HG02884 (cell line): ENCODE data around the gene CALCOCO2.

Source experiments
- ATAC-seq: cut with Tn5 transposase; IDR thresholded peaks from one replicate; pipeline ENCODE4 v1.9.1; 2021; ENCODE audit warnings: mild to moderate bottlenecking, moderate library complexity; ENCODE audit not compliant: unreplicated experiment

Gene CALCOCO2

GRCh38 chr17:48912476-48912875 lies 81.6 kb downstream of the CALCOCO2 start:
- ATAC-seq, result no peak
